DND-41 (cell line): Measurements from ENCODE around the gene SCEL.

Experiments
- ATAC-seq: fragments of 200-7000 bp; cut with Tn5 transposase; 3 replicates; pipeline ENCODE4 v1.9.1; 2021; ENCODE audit warnings: low read depth; ENCODE audit not compliant: insufficient read depth
- DNase-seq: peaks from one replicate; pipeline ENCODE4 v3.0.0-alpha.2; 2020
- H2AFZ ChIP-seq: 2 replicates; pipeline ENCODE4 v1.6.0; 2012; ENCODE audit warnings: low read depth, low read length
- H3K27ac ChIP-seq: 2 replicates; pipeline ENCODE4 v1.5.1; 2012; ENCODE audit warnings: low read length, inconsistent platforms
- H3K27me3 ChIP-seq: fragments of 200-600 bp; sonication (generic); 2 replicates; pipeline ENCODE4 v1.6.0; 2012; ENCODE audit warnings: low read length, mild to moderate bottlenecking, inconsistent platforms; ENCODE audit not compliant: insufficient read depth, poor library complexity
- H3K36me3 ChIP-seq: 2 replicates; pipeline ENCODE4 v1.5.1; 2012; ENCODE audit warnings: low read length, inconsistent platforms; ENCODE audit not compliant: insufficient read depth
- H3K4me1 ChIP-seq: 2 replicates; pipeline ENCODE4 v1.5.1; 2012; ENCODE audit warnings: mild to moderate bottlenecking, low read length; ENCODE audit not compliant: insufficient read depth
- H3K4me2 ChIP-seq: 2 replicates; pipeline ENCODE4 v1.6.0; 2012; ENCODE audit warnings: mild to moderate bottlenecking, moderate library complexity, low read length, inconsistent platforms; ENCODE audit not compliant: insufficient read depth
- H3K4me3 ChIP-seq, 2 experiments: fragments of 200-600 bp in 1 of 2; shearing (Covaris generic) in 1 of 2; 2 replicates each; pipeline ENCODE4 v1.5.1; 2012 to 2016; ENCODE audit warnings: inconsistent platforms in 2 of 2, low read length in 2 of 2, mild to moderate bottlenecking in 2 of 2, low read depth in 1 of 2, moderate library complexity in 1 of 2
- H3K79me2 ChIP-seq: 2 replicates; pipeline ENCODE4 v1.6.0; 2012; ENCODE audit warnings: low read length, inconsistent platforms; ENCODE audit not compliant: insufficient read depth
- H3K9ac ChIP-seq: 2 replicates; pipeline ENCODE4 v1.6.0; 2012; ENCODE audit warnings: low read depth, mild to moderate bottlenecking, inconsistent platforms, low read length, moderate library complexity
- H3K9me3 ChIP-seq: 2 replicates; pipeline ENCODE4 v1.5.1; 2012; ENCODE audit warnings: low read length, moderate library complexity, mild to moderate bottlenecking, inconsistent platforms; ENCODE audit not compliant: insufficient read depth, severe bottlenecking
- H4K20me1 ChIP-seq: 2 replicates; pipeline ENCODE4 v1.6.0; 2012; ENCODE audit warnings: low read length; ENCODE audit not compliant: insufficient read depth
- EZH2 ChIP-seq: IDR thresholded peaks from 3 replicates; pipeline ENCODE4 v1.6.1; 2012; ENCODE audit warnings: borderline replicate concordance, low read depth, mild to moderate bottlenecking, moderate library complexity, low read length, inconsistent platforms; ENCODE audit not compliant: severe bottlenecking
- TF ChIP-seq, protein P1 (sequence below): IDR thresholded peaks from 2 replicates; pipeline ENCODE4 v1.5.1; 2012; ENCODE audit warnings: borderline replicate concordance, low read length, moderate library complexity, mild to moderate bottlenecking; ENCODE audit not compliant: poor library complexity, severe bottlenecking; ENCODE audit errors: extremely low read depth

SCEL gene

GRCh38 chr13:77521595-77522367 is 13.7 kb upstream of the SCEL start:
- H4K20me1 ChIP-seq: no peaks in the 10 kb centered on the region
- ATAC-seq: no peak
- no peaks in the 10 kb centered on the region for H3K4me1 ChIP-seq
- no peak overlapping the region for H2AFZ ChIP-seq
- no peaks in the 10 kb centered on the region for H3K36me3 ChIP-seq
- no peak overlapping the region for H3K27ac ChIP-seq
- no peaks in the 10 kb centered on the region for H3K79me2 ChIP-seq
- no peaks in the 10 kb centered on the region for H3K9me3 ChIP-seq
- H3K4me3 ChIP-seq: no peak overlapping the region
- TF ChIP-seq, protein P1, sequence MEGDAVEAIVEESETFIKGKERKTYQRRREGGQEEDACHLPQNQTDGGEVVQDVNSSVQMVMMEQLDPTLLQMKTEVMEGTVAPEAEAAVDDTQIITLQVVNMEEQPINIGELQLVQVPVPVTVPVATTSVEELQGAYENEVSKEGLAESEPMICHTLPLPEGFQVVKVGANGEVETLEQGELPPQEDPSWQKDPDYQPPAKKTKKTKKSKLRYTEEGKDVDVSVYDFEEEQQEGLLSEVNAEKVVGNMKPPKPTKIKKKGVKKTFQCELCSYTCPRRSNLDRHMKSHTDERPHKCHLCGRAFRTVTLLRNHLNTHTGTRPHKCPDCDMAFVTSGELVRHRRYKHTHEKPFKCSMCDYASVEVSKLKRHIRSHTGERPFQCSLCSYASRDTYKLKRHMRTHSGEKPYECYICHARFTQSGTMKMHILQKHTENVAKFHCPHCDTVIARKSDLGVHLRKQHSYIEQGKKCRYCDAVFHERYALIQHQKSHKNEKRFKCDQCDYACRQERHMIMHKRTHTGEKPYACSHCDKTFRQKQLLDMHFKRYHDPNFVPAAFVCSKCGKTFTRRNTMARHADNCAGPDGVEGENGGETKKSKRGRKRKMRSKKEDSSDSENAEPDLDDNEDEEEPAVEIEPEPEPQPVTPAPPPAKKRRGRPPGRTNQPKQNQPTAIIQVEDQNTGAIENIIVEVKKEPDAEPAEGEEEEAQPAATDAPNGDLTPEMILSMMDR: no peak
- TF ChIP-seq EZH2: no peak
- no peak overlapping the region for H3K4me2 ChIP-seq
- no peaks in the 10 kb centered on the region for H3K27me3 ChIP-seq
- no peak for DNase-seq
- H3K9ac ChIP-seq: no peak overlapping the region

DNA sequence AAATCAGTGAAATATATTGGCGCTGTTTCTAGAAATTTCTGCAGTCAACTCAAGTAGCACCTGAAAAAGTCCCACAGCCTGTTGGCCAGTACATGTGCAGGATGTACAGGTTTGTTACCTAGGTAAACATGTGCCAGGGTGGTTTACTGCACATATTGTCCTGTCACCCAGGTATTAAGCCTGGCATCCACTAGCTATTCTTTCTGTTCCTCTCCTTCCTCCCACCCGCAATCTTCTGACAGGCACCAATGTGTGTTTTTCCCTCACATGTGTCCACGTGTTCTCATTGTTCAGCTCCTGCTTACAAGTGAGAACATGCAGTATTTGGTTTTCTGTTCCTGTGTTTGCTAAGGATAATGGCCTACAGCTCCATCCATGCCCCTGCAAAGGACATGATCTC is 13.1 kb upstream of the SCEL start:
- Histone ChIP-seq H3K79me2 (no peaks in the 10 kb centered on the region), H3K36me3 (no peaks in the 10 kb centered on the region), H2AFZ (no peak overlapping the region), H4K20me1 (no peaks in the 10 kb centered on the region), H3K4me3 (no peak overlapping the region), H3K4me2 (no peak overlapping the region), H3K27ac (no peak overlapping the region), H3K9me3 (no peaks in the 10 kb centered on the region), H3K4me1 (no peaks in the 10 kb centered on the region), H3K9ac (no peak overlapping the region), H3K27me3 (no peaks in the 10 kb centered on the region)
- ATAC-seq (no peak), DNase-seq (no peak)
- TF ChIP-seq EZH2: no peak

GRCh38 chr13:77523386-77523785 is 12.1 kb upstream of the SCEL start:
- Histone ChIP-seq H3K4me1 (no peaks in the 10 kb centered on the region), H3K27ac (no peak overlapping the region)

More at GRCh38 chr13:77523386-77523785, 12.1 kb upstream of the SCEL start:
- Histone ChIP-seq H3K9me3 (no peaks in the 10 kb centered on the region), H3K79me2 (no peaks in the 10 kb centered on the region), H3K27me3 (no peaks in the 10 kb centered on the region), H4K20me1 (no peaks in the 10 kb centered on the region), H3K9ac (no peak overlapping the region), H3K36me3 (no peaks in the 10 kb centered on the region), H3K4me3 (no peak overlapping the region), H3K4me2 (no peak overlapping the region), H2AFZ (no peak overlapping the region)
- ATAC-seq (no peak), DNase-seq (no peak)
- TF ChIP-seq, protein P1: no peak
- no peak for TF ChIP-seq EZH2
